ENCODE data around the gene SLC7A6. TPM values are rescaled to one million over a fixed set of nuclear protein-coding genes. Genes with fewer than 3 reads are reported as not detected.

SLC7A6 gene
- total RNA-seq, 1 donor from 2014 or later = 71.9 TPM

DNA sequence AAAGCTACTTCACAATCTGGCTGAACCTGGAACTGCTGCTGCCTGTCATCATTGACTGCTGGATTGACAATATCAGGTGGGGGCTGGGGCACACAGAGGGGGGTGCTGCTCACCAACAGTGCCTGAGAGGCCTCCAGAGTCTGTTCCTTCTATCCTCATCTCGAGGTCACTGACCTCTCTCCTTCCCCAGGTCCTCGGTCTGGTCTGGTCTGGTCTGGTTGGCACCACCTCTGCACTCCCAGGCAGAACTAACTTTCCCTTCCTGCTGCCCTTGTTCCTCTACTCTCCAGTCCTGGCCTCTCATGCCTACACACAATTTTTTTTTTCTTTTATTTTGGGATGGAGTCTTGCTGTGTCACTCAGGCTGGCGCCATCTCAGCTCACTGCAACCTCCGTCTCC, 15.0 kb upstream of the SLC7A6 start:
- peaks cover 8% of the 10 kb centered on the region for H3K36me3 Mint-ChIP-seq (ENCODE audit: low read depth, unreplicated experiment)
- H2AFZ ChIP-seq (ENCODE audit: low read depth, low read length) = no peak overlapping the region
- H3K27ac ChIP-seq (ENCODE audit: low read depth, low read length) = no peak overlapping the region
- no peak for DNase-seq (ENCODE audit: low read depth)
- H3K9me3 ChIP-seq (ENCODE audit: insufficient read depth, low read depth, low read length) = no peaks in the 10 kb centered on the region
- no peak overlapping the region for H3K27ac Mint-ChIP-seq (ENCODE audit: unreplicated experiment)
- H4K20me1 ChIP-seq (ENCODE audit: insufficient read depth, low read length) = peaks cover 23% of the 10 kb centered on the region
- no peaks in the 10 kb centered on the region for H3K27me3 ChIP-seq (ENCODE audit: insufficient read depth, low read length)
- no peak overlapping the region for H3K4me3 ChIP-seq (ENCODE audit: insufficient read depth, low read depth, low read length)
- TF ChIP-seq, protein P1, sequence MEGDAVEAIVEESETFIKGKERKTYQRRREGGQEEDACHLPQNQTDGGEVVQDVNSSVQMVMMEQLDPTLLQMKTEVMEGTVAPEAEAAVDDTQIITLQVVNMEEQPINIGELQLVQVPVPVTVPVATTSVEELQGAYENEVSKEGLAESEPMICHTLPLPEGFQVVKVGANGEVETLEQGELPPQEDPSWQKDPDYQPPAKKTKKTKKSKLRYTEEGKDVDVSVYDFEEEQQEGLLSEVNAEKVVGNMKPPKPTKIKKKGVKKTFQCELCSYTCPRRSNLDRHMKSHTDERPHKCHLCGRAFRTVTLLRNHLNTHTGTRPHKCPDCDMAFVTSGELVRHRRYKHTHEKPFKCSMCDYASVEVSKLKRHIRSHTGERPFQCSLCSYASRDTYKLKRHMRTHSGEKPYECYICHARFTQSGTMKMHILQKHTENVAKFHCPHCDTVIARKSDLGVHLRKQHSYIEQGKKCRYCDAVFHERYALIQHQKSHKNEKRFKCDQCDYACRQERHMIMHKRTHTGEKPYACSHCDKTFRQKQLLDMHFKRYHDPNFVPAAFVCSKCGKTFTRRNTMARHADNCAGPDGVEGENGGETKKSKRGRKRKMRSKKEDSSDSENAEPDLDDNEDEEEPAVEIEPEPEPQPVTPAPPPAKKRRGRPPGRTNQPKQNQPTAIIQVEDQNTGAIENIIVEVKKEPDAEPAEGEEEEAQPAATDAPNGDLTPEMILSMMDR (IDR thresholded peaks at IDR 0.05; ENCODE audit: insufficient read depth, low read depth, low read length) = no peak
- no peak for TF ChIP-seq EZH2 (IDR thresholded peaks at IDR 0.05; ENCODE audit: insufficient read depth, low read length)
- H3K79me2 ChIP-seq (ENCODE audit: insufficient read depth, low read length) = peaks cover 30% of the 10 kb centered on the region
- no peak overlapping the region for H3K4me3 Mint-ChIP-seq (ENCODE audit: unreplicated experiment)
- H3K27me3 Mint-ChIP-seq (ENCODE audit: low read depth, unreplicated experiment) = no peaks in the 10 kb centered on the region
- H3K36me3 ChIP-seq (ENCODE audit: insufficient read depth, low read length) = peaks cover 3% of the 10 kb centered on the region
- no peak overlapping the region for H3K4me2 ChIP-seq (ENCODE audit: low read length)
- no peaks in the 10 kb centered on the region for H3K9me3 Mint-ChIP-seq (ENCODE audit: unreplicated experiment)
- peaks cover 10% of the 10 kb centered on the region for H3K4me1 ChIP-seq (ENCODE audit: insufficient read depth, low read length)
- FAIRE-seq = no peak
- H3K4me1 Mint-ChIP-seq (ENCODE audit: low read depth, unreplicated experiment) = peaks cover 7% of the 10 kb centered on the region
- no peak overlapping the region for H3K9ac ChIP-seq (ENCODE audit: low read length)

DNA sequence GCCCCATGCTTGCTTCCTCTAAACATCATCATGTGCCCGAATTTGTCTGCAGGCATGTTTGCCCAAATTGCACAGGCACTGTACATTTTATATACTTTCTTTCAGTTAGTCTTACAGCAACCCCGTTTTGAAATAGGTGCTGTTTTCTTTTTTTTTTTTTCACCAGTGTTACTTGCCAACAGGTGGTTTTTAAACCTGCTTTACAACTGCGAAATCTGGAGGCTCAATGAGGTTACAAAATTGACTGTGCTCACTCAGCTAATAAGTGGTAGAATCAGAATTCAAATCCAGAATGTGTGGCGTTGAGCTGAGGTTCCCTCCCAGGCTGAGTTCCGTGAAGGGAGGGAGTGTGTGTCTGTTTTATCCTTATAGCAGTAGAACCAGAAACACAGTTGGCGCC, 13.4 kb upstream of the SLC7A6 start:
- Histone ChIP-seq H2AFZ (ENCODE audit: low read depth, low read length) (no peak overlapping the region), H3K27me3 (ENCODE audit: insufficient read depth, low read length) (no peaks in the 10 kb centered on the region), H3K9me3 (ENCODE audit: insufficient read depth, low read depth, low read length) (no peaks in the 10 kb centered on the region), H3K79me2 (ENCODE audit: insufficient read depth, low read length) (peaks cover 23% of the 10 kb centered on the region), H3K27ac (ENCODE audit: low read depth, low read length) (no peak overlapping the region), H3K36me3 (ENCODE audit: insufficient read depth, low read length) (peaks cover 7% of the 10 kb centered on the region), H3K9ac (ENCODE audit: low read length) (no peak overlapping the region), H3K4me2 (ENCODE audit: low read length) (no peak overlapping the region), H3K4me1 (ENCODE audit: insufficient read depth, low read length) (peaks cover 2% of the 10 kb centered on the region), H4K20me1 (ENCODE audit: insufficient read depth, low read length) (peaks cover 23% of the 10 kb centered on the region), H3K4me3 (ENCODE audit: insufficient read depth, low read depth, low read length) (no peak overlapping the region)
- no peak for TF ChIP-seq EZH2 (IDR thresholded peaks at IDR 0.05; ENCODE audit: insufficient read depth, low read length)
- no peak for DNase-seq (ENCODE audit: low read depth)
- Mint-ChIP-seq H3K4me1 (ENCODE audit: low read depth, unreplicated experiment) (peaks cover 5% of the 10 kb centered on the region), H3K27ac (ENCODE audit: unreplicated experiment) (no peak overlapping the region), H3K4me3 (ENCODE audit: unreplicated experiment) (no peak overlapping the region), H3K9me3 (ENCODE audit: unreplicated experiment) (no peaks in the 10 kb centered on the region), H3K36me3 (ENCODE audit: low read depth, unreplicated experiment) (peaks cover 8% of the 10 kb centered on the region), H3K27me3 (ENCODE audit: low read depth, unreplicated experiment) (no peaks in the 10 kb centered on the region)
- FAIRE-seq = no peak

DNA sequence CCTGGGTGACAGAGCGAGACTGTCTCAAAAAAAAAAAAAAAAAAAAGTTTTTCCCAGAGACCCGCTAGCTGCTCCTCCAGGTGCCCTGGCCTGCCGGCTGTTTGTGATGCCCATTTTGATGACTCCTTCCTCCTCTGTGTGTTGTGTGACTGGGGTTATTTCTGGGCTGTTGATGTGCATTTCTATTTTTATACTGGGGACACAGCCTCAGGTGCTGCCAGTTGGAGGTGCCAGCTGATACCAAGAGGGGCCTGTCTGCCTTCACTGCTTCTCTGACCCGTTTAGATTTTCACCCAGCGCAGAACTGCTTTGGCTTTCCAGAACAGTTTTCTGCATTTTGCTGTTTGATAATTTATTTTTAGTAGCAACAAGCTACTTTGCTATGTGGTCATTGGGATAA, 12.5 kb upstream of the SLC7A6 start:
- H3K4me1 Mint-ChIP-seq (ENCODE audit: low read depth, unreplicated experiment) = no peaks in the 10 kb centered on the region
- no peaks in the 10 kb centered on the region for H3K9me3 Mint-ChIP-seq (ENCODE audit: unreplicated experiment)
- Histone ChIP-seq H4K20me1 (ENCODE audit: insufficient read depth, low read length) (peaks cover 19% of the 10 kb centered on the region), H3K27ac (ENCODE audit: low read depth, low read length) (no peak overlapping the region), H3K27me3 (ENCODE audit: insufficient read depth, low read length) (no peaks in the 10 kb centered on the region), H3K9me3 (ENCODE audit: insufficient read depth, low read depth, low read length) (no peaks in the 10 kb centered on the region), H3K4me1 (ENCODE audit: insufficient read depth, low read length) (no peaks in the 10 kb centered on the region), H2AFZ (ENCODE audit: low read depth, low read length) (no peak overlapping the region), H3K4me2 (ENCODE audit: low read length) (no peak overlapping the region), H3K4me3 (ENCODE audit: insufficient read depth, low read depth, low read length) (no peak overlapping the region), H3K79me2 (ENCODE audit: insufficient read depth, low read length) (peaks cover 14% of the 10 kb centered on the region), H3K9ac (ENCODE audit: low read length) (no peak overlapping the region), H3K36me3 (ENCODE audit: insufficient read depth, low read length) (peaks cover 7% of the 10 kb centered on the region)
- H3K27ac Mint-ChIP-seq (ENCODE audit: unreplicated experiment) = no peak overlapping the region
- TF ChIP-seq EZH2 (IDR thresholded peaks at IDR 0.05; ENCODE audit: insufficient read depth, low read length) = no peak
- TF ChIP-seq, protein P1 (IDR thresholded peaks at IDR 0.05; ENCODE audit: insufficient read depth, low read depth, low read length) = no peak
- H3K4me3 Mint-ChIP-seq (ENCODE audit: unreplicated experiment) = no peak overlapping the region
- H3K36me3 Mint-ChIP-seq (ENCODE audit: low read depth, unreplicated experiment) = peaks cover 8% of the 10 kb centered on the region
- DNase-seq (ENCODE audit: low read depth) (no peak), FAIRE-seq (no peak)
- H3K27me3 Mint-ChIP-seq (ENCODE audit: low read depth, unreplicated experiment) = no peaks in the 10 kb centered on the region
